DMS153 (cell line): ENCODE data around the gene SYNGR3.

Source experiments
- DNase-seq: peaks from one replicate; lab custom pipeline; 2025; lab: John Stamatoyannopoulos, UW

SYNGR3 gene

DNA sequence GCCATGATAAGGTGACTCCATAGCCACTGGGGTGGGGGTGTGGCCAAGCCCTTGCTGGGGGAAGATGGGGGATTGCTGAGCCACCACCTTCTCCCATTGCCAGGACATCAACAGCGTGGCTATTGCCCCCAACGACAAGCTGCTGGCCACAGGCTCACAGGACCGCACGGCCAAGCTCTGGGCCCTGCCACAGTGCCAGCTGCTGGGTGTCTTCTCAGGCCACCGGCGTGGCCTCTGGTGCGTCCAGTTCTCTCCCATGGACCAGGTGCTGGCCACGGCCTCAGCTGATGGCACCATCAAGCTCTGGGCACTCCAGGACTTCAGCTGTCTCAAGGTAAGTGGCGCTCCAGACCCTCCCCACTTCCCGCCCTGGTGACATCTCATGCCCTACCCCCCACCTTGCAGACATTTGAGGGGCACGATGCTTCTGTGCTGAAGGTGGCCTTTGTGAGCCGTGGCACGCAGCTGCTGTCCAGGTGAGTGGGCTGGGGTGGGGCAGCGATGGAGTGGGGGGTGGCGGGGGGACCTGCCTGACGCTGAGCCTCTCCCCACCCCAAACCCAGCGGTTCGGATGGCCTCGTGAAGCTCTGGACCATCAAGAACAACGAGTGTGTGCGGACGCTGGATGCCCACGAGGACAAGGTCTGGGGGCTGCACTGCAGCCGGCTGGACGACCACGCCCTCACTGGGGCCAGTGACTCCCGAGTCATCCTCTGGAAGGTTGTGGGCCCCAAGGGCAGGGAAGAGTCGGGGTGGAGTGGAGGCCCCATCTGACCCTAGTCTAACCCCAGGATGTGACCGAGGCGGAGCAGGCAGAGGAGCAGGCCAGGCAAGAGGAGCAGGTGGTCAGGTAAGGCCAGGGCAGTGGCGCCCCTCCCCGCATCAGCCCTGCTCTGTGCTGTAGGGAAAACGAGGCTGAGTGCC lies 12.6 kb upstream of the SYNGR3 start:
- DNase-seq: no peak

GRCh38 chr16:1977875-1978268 lies 11.9 kb upstream of the SYNGR3 start:
- no peak for DNase-seq

GRCh38 chr16:1978476-1979120 lies 11.2 kb upstream of the SYNGR3 start:
- DNase-seq: no peak

- peak; percentile 75 for DNase-seq
Observed at GRCh38 chr16:1979271-1980029, 10.3 kb upstream of the SYNGR3 start.

DNA sequence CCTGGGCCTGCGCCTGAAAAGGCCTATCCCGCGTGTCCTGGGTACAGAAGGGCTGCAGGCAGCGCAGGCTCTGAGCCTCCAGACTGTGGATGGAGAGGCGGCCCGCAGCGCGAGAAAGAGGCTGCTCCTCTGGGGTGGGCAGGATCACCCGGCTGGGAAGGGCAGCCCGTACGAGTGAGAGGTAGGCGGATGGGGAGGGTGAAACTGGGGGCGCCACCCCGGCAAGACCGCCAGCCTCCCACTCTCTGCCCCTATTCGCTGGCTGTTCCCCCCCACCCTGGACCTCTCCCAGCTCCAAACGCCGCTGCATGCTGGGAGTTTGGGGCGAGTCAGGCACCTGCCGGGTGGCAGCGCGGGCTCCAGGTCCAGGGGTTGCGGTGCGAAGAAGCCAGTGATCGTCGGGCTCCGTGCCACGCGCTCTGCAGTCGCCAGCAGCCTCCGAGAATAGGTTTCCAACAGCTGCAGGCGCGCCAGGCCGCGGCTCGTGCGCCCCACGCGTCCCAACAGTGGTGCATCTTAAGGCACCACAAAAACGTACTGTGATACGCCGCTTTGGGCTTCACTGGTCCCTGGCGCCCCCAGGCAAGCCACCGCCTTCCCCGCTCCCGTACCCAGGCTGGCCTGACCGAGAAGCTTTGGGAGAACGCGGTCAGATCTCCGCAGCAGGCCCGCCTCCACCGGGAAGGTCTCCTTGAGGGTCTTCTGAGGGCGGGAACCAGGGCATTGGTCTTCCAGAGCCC lies 9.6 kb upstream of the SYNGR3 start:
- DNase-seq: no peak

GRCh38 chr16:1980770-1981087 lies 9.0 kb upstream of the SYNGR3 start:
- no peak for DNase-seq

GRCh38 chr16:1981398-1981836 lies 8.4 kb upstream of the SYNGR3 start, which contains the start of gene NOXO1:
TSS of gene NOXO1 (minus strand) at chr16:1981469. CDS start at chr16:1981179, 290 bp downstream.
- DNase-seq: no peak

- DNase-seq: peak; percentile 5
Observed at GRCh38 chr16:1982013-1982433, 7.7 kb upstream of the SYNGR3 start.

DNA sequence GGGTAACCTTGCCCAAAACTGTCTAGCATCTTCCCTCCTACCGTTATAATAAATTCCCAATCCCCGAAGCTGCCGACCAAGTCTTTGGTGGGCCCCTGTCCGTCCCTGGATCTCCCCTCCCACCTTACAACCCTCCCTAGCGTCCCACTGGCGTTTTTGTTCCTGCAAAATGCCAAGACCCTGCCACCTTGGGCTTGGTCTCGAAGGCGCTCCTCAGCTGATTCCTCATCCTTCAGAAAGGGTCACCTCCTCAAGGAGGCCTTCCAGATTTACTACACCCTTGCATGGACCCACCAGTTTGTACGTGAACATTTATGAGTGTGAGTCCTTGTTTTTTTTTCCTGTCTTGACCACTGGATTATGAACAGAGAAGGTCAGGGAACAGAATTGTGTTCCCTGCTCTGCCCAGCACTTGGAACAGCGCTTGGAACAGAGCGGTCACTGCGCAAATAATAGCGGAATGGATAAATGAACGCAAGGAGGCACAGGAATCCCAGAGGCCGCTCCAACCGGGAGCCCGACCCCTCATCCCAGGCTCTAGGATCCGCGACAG lies 6.7 kb upstream of the SYNGR3 start:
- DNase-seq: no peak

DNA sequence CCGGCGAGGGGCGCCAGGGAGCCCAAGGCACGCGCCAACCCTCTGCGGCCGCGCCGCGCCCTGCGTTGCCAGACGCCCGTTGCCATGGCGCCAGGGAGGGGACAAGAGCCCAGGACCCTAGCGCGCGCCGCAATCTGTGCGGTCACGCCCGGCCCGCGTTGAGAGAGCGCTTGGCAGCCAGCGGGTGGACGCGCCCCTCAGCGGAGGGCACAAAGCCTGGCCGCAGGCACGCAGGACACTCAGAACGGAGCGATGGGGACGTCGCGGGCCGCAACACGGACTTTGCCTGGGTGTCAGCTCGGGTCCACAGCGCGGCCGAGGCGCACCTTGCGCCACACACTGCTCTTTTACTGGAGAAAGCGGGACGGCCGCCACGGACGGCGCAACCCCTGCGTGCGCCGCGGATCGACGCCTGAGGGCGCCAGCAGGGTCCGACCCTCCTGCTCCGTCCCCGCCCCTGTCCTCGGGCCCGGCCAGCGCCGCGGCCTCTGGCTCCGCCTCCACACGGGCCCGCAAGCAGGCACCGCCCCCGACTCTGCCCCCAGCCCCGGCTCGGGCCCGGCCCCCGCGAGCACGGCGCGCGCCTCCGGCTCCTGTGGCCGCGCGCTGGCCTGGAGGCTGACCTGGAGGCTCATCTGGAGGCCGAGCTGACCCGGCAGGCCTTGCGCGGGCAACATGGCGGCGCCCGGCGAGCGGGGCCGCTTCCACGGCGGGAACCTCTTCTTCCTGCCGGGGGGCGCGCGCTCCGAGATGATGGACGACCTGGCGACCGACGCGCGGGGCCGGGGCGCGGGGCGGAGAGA lies 6.0 kb upstream of the SYNGR3 start, which contains the start of gene GFER:
TSS of gene GFER (plus strand) at position 650 of the 803 bp plus-strand sequence. CDS start at position 676, 26 bp downstream.
- peak; percentile 82 for DNase-seq

DNA sequence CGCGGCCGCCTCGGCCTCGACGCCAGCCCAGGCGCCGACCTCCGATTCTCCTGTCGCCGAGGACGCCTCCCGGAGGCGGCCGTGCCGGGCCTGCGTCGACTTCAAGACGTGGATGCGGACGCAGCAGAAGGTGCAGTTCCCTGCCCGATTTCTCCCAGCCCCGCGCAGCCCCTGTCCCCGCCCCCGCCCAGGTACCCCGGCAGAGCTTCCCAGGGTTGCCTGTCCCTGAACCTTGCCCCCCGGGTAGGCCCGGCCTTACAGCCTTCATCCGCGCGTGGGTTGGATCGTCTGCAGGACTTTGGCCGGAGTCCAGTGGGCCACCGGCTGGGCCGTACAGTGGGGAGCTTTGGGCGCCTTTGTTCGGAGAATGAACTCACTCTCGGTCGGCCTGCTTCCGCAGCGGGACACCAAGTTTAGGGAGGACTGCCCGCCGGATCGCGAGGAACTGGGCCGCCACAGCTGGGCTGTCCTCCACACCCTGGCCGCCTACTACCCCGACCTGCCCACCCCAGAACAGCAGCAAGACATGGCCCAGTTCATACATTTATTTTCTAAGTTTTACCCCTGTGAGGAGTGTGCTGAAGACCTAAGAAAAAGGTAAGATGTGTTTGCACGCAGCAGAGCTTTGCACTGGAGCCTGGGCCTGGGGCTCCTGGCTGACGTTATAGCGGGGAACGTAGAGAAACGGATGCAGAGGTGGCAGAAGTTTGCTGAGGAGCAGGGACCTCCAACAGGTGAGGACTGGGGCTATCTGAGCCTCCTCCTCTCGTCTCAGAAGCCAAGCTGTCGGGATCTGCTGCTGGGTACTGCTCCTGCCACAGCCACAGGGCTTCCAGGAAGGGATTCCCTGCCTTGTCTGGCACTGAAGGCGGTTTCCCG lies 5.2 kb upstream of the SYNGR3 start:
- no peak for DNase-seq

- no peak for DNase-seq
Observed at GRCh38 chr16:1985466-1986150, 4.2 kb upstream of the SYNGR3 start.

DNA sequence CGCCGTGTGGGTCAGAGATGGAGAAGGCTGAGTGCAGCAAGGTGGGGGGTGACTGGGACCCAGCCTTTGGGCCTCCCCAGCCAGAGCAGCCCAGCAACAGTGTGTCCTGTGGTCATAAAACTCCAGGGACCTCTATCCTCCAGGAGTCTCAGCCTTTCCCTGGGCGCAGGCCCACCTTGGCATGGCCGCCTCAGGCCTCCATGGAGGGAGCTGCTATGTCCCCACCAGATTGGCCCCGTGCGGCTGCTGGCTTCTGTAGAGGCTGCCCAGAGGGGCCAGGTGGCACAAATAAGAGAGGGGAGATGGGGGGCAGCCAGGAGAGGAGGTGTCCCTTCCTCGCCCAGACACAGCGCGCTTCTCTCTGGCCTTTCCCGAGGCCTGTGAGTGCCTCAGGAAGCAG lies 2.6 kb upstream of the SYNGR3 start:
- no peak for DNase-seq

DNA sequence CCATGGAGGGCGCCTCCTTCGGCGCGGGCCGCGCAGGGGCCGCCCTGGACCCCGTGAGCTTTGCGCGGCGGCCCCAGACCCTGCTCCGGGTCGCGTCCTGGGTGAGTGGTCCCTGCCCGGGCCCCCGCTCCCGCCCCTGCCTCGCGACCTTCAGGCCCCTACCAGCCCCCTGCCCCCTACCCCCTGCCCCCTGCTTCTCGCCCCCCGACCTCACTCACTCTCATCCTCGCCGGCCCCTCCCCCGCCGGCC lies 256 bp downstream of the SYNGR3 start:
- DNase-seq: no peak

GRCh38 chr16:1990351-1991134 lies 773 bp downstream of the SYNGR3 start:
- DNase-seq: no peak

- no peak for DNase-seq
Observed at GRCh38 chr16:1991135-1991551, 1.4 kb downstream of the SYNGR3 start.

DNA sequence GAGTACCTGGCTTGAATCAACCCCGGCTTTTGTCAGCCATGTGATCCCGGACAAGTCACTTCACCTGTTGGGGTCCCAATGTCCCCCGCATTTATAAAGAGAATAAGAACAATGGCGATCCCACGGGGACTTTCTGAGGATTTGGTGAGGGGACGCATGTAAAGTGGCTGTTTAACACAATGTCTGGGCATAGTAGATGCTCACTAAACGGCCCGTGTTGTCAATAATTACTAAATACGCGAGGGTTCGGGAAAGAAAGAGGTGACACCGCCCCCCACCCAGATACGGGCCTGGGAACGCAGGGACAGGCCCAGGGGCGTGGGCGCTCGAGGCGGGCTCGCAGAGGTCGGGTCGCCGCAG lies 1.8 kb downstream of the SYNGR3 start:
- no peak for DNase-seq

DNA sequence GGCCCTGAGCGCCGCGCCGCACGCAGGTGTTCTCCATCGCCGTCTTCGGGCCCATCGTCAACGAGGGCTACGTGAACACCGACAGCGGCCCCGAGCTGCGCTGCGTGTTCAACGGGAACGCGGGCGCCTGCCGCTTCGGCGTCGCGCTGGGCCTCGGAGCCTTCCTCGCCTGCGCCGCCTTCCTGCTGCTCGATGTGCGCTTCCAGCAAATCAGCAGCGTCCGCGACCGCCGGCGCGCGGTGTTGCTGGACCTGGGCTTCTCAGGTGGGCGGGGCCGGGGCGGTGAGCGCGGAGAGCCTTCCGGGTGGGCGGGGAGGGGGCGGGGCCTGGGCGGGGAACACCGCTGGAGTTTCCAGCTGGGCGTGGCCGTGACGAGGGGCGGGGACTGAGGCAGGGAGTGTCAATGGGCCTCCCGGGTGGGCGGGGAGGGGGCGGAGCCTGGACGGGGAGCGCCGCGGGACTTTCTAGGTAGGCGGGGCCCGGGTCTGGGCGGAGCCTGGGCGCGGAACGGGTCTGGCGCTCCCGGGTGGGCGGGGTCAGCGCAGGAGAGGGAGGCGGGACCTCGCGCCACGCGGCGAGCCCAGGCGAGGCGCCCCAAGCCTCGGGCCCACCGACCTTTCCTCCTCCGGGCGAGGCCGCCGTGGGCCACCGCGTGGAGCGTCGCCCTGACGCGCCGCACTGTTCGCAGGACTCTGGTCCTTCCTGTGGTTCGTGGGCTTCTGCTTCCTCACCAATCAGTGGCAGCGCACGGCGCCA lies 2.4 kb downstream of the SYNGR3 start:
- DNase-seq: no peak
